Caki2 (cell line): Measurements from ENCODE around the gene ERCC8. TPM values are rescaled to one million over a fixed set of nuclear protein-coding genes. Genes with fewer than 3 reads are reported as not detected.
"Not testable (repeated sequence)": the region's sequence is repeated elsewhere in the genome, so short reads cannot be mapped to it uniquely, and the experiment has no call there.

Source experiments
- DNase-seq: peaks from one replicate; pipeline ENCODE4 v3.0.0-alpha.2; 2015; ENCODE audit warnings: low read depth
- in situ Hi-C: cut with HindIII; loops from 2 replicates; pipeline ENCODE4 v1.10.0; 2016; ENCODE audit warnings: low sequenced_read_pairs, low pct_unique_long_range_greater_than_20kb, mixed read lengths
- total RNA-seq: library from RNA; depleted of rRNA; stranded (reverse); fragments of >200 nt; shearing (Covaris generic); gene quantifications from 2 replicates; pipeline ENCODE4 v1.2.3, GENCODE V29; 2014; ENCODE audit warnings: low replicate concordance; rRNA removed

Gene ERCC8, protein sequence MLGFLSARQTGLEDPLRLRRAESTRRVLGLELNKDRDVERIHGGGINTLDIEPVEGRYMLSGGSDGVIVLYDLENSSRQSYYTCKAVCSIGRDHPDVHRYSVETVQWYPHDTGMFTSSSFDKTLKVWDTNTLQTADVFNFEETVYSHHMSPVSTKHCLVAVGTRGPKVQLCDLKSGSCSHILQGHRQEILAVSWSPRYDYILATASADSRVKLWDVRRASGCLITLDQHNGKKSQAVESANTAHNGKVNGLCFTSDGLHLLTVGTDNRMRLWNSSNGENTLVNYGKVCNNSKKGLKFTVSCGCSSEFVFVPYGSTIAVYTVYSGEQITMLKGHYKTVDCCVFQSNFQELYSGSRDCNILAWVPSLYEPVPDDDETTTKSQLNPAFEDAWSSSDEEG
- total RNA-seq: 5.1 and 7.1 TPM in 2 replicates

DNA sequence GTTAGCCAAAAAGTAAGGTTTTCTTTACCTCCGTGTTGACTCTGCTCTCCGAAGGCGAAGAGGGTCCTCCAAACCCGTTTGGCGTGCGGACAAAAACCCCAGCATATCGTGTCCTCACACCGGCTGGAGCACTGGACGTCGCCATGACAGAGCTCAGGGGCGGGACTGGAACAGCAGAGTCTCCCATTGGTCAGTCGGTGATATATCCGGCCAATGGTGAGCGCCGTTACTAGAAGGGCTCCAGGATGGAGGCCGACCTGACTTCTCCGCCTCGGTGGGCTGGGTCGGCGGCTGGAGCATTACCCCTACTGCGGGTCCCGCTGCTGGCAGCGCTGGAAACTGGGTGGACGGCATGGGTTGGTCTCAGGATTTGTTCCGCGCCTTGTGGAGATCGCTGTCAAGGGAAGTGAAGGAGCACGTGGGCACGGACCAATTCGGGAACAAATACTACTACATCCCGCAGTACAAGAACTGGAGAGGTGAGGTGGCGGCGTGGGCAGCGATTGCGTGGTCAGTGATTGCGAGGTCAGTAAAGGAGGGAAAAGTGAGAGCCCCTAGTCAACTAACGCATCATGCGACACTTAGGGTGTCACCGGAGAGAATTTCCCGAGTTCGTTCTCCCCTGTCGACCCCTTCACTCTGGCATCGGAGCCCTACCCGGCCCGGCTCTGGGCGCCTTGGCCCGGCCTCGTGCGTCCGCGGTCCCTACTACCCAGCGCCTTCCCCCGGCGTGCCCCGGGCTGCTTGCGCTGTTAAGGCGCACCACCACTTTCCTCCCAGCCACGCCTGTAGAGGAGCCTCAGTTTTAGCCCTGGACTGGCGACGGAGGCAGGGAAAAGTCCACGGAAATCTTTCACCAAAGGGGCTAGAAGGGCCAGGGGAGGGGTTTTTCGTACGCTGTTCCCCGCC is at the start of gene ERCC8, which contains the start of gene NDUFAF2:
TSS of gene ERCC8 (minus strand) at position 167 of the 909 bp plus-strand sequence. CDS start at position 105, 62 bp downstream.
TSS of gene NDUFAF2 (plus strand) at position 302 of the 909 bp plus-strand sequence. CDS start at position 353, 51 bp downstream.
- peak; percentile 85 for DNase-seq
- in situ Hi-C loops: no loop called here

DNA sequence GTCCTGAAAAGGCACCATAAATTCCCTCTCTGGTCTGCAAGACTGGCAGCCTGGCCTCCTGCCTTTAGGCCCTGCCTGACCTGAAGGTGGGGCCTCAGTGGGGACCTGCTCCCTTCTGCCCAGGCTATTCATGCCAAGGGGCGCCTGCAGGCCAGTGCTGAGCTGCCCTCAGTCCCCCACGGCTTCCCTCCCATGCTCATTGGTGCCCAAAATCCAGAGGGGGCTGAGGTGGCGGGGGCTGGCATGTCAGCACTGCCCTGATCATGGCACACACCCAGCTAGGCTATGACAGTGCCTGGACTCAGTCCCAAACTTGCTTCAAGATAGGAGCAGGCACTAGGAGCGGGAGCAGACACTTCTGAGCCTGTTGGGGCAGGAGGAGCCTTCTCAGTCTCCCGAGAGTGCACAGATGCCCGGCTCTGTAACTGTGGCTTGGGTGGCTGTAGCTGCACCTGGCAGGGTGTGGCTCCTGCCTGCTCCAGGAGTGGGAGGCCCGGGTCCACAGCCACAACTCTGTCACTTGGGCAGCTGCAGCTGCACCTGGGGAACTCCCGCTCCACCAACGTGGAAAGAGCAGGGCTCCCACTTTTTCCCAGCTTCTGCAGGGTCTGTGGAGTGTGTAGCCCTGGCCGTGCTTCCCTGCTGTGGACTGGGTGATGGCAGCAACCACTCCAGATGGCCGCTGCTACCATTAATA is 49.2 kb upstream of the ERCC8 start:
- in situ Hi-C loops: no loop called here
- no peak for DNase-seq

DNA sequence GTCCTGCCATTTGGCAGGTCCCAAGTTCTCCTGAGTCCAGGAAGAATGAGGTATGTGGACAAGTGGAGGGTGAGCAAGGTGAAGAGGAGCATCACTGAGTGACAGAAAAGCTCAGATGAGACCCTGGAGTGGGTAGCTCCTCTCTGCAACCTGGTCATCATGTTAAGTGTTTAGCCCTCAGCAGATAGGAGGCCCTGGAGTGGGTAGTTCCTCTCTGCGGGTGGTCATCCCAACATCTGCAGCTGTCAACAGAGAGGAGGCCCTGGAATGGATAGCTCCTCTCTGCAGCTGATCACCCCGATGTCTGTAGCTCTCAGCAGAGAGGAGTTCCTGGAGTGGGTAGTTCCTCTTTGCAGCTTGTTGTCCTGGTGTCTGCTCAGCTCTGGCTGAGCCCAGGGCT is 48.6 kb upstream of the ERCC8 start:
- peak; percentile 6 for DNase-seq
- in situ Hi-C loops: no loop called here

DNA sequence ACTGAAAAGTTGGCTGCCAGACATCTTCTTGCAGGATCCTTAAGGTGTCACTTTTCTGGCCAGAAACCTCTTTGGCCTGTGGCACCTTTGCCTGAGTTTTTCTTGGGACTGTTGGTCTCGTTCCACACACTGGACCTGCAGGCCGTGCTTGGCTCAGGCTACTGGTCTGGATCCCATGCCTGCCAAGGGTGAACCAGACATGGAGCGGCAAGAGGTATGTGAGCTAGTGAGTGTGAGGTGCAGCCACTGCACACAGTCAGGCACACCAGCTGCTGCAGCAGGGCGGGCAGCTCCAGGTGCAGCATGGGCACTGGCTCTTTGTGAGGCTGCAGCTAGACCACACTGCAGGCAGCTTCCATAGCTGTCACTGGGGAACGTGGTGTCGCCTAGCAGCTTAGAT is 48.0 kb upstream of the ERCC8 start:
- DNase-seq: no peak
- in situ Hi-C loops: no loop called here

DNA sequence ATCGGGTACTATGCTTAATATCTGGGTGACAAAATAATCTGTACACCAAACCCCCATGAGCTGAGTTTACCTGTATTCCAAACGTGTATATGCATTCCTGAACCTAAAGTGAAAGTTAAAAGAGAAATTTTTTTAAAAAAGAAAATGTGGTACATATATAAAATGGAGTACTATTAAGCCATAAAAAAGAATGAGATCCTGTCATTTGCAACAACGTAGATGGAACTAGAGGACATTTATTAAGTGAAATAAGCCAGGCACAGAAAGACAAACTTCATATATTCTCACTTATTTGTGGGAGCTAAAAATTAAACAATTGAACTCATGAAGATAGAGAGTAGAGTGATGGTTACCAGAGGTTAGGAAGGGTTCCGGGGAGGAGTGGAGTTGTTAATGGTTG is 44.9 kb upstream of the ERCC8 start:
- DNase-seq: no peak
- in situ Hi-C loops: no loop called here

DNA sequence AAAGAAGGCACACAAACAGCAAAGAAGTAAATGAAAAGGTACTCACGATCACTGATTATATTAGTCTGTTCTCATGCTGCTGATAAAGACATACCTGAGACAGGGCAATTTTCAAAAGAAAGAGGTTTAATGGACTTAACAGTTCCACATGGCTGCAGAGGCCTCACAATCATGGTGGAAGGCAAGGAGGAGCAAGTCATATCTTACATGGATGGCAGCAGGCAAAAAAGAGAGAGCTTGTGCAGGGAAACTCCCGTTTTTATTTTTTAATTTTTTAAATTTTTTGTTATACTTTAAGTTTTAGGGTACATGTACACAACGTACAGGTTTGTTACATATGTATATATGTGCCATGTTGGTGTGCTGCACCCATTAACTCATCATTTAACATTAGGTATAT is 37.3 kb upstream of the ERCC8 start:
- DNase-seq, in situ Hi-C loops: not testable (repeated sequence)

DNA sequence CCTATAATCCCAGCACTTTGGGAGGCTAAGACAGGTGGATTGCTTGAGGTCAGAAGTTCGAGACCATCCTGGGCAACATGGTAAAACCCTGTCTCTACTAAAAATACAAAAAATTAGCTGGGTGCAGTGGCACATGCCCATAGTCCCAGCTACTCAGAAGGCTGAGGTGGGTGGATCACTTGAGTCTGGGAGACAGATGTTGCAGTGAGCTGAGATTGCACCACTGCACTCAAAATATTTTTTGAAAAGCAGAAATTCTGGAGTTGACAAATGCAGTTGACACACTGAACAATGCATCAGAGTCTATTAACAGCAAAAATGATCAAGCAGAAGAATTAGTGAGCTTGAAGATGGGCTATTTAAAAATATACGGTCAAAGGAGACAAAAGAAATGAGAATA is 35.6 kb upstream of the ERCC8 start:
- in situ Hi-C loops: no loop called here
- no peak for DNase-seq

DNA sequence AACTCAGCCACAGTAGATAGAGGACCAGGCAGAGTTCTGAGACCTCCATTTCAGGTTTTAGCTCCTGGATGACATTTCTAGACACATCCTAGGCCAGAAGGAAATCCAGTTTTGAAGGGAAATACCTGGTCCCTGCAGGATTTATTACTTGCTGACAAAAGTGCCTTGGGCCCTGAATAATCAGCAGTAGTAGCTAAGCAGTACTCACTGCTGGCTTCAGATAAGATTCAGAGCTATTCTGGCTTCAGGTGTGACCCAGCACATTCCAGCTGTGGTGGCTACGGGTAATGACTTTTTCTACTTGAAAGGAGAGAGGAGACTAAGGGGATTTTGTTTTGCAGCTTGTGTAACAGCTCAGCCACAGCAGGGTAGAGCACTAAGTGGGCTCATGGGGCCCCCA is 34.1 kb upstream of the ERCC8 start:
- in situ Hi-C loops: no loop called here
- DNase-seq: no peak

DNA sequence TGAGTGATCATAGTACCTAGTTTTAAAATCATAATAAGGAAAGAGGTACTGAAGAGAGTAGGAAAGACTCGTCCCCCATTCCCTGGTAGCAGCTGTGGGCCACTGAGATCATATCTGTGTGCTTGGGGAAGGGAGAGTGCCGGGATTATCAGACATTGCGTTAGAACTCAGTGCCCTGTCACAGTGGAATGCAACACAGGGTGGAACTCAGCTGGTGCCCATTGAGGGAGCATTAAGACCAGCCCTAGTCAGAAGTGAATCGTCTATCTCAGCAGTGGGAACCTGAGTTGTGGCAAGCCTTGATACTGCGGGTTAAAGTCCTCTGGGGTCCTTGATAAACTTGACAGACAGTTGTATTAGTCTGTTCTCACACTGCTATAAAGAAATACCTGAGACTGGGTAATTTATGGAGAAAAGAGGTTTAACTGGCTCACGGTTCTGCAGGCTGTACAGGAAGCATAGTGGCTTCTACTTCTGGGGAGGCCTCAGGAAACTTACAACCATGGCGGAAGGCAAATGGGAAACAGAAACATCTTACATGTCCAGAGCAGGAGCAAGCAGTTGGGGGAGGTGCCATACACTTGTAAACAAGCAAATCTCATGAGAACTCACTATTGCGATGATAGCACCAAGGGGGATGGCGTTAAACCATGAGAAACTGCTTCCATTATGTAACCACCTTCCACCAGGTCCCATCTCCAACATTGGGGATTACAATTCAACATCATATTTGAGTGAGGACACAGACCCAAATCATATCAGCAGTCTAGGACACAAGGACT is 33.3 kb upstream of the ERCC8 start:
- in situ Hi-C loops: no loop called here
- DNase-seq: no peak

DNA sequence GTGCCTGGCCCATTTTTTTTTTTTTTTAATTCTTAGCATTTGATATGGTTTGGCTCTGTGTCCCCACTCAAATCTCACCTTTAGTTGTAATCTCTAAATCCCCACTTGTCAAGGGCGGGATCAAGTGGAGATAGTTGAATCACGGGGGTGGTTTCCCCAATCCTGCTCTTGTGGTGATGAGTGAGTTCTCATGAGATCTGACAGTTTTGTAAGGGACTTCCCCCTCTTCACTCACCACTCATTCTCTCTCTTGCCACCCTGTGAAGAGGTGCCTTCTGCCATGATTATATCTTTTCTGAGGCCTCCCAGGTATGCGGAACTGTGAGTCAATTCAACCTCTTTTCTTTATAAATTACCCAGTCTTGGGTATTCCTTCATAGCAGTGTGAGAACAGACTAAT is 27.4 kb upstream of the ERCC8 start:
- DNase-seq: no peak

DNA sequence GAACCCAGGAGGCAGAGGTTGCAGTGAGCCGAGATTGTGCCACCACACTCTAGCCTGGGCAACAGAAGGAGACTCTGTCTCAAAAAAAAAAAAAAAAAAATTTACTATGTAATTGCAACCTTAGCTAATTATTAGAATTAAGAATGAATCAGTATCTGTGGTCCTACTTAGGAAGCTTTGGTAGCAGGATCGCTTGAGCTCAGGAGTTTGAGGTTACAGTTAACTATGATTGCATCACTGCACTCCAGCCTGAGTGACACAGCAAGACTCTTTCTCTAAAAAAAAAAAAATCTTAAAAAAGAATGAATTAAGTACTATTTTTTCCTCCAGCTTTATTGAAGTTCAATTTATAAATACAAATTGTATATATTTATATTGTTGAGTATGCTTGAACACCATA is 16.8 kb upstream of the ERCC8 start:
- DNase-seq: peak; percentile 18
- in situ Hi-C loops: no loop called here

More for the DNA sequence above, 27.4 kb upstream of the ERCC8 start:
- in situ Hi-C loops: no loop called here

DNA sequence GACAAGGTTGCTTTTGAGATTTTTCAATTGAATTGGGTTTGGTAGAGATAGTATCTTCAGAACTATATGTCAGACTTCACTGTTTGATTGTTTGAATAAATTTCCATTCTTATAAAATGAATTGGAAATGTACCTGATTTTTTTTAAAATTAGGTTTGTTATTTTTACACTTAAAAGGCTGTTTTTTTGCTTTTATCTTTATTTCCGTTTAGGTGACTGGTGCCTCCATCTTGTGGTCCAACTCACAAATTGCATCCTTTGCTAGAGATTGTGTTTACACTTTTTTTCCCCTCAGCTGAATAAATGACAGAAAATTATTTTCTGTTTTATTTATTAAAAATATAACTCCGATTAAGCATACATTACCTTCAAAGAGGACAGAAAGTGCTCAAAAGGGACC is 15.7 kb upstream of the ERCC8 start:
- in situ Hi-C loops: no loop called here
- DNase-seq: no peak

DNA sequence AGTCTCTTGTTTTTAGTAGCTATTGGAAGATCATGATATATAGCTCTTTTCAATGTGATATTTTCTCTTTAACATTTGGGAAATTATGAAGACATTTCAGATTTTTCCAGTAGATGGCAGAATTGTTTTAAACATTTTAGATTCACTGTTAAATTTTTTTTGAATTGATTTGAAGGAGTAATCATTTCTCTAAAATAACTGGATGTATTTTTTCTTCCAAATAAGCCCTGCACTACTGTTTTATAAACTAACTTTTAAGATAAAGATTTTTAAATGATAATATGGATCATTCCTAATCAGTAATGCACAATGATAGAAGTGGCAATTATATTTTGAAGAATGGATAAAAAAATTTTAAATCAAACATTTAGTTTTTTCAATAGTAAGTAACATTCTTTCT is 14.3 kb upstream of the ERCC8 start:
- in situ Hi-C loops: no loop called here
- DNase-seq: no peak

DNA sequence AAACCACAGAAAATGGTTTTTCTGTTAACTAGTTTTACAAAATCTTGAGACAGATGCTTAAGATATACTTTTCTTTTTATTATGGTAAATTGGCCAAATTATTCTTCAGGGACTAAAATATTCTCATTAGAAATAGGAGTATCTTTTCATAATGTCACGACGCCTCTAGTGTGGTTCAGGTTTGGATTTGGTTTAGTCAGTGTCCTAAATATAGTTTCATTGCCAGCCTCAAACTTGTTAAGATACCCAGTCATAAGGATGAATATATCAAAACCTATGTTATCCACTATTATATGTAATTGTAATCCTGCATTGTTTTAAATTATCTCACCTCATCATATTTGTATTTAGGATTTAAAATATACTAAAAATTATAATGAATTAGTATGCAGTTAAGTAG is 13.8 kb upstream of the ERCC8 start:
- in situ Hi-C loops: no loop called here
- no peak for DNase-seq

DNA sequence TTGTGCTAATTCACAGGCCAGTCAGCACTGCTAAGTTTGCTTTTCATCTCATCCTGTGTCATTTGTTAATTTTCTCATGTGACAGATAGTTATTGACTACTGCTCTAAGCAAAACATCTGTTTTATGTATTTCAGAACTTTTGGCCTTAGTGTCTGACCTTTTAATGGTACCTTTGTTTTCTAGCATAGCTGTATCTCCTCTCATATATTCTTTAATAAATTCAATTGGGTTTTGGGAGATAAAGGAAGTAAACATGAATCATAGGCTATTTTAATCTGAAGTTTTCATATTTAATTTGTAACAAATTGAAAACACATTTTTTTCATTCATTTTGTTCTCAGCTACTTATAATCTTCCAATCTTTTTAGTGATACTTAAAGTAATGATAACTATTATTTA is 13.2 kb upstream of the ERCC8 start:
- in situ Hi-C loops: no loop called here
- DNase-seq: no peak

DNA sequence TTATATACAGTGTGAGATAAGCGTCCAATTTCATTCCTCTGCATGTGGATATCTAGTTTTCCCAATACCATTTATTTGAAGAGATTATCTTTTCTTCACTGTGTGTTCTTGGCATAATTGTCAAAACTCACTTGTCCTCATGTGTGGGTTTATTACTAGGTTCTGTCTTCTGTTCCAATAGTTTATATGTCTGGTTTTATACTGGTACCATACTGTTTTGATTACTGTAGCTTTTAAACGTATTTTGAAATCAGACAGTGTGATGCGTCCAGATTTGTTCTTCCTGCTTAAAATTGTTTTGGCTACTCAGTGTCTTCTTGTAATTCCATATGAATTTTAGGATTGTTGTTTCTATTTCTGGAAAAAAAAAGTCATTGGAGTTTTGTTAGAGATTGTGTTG is 10.4 kb upstream of the ERCC8 start:
- no peak for DNase-seq
- in situ Hi-C loops: no loop called here

DNA sequence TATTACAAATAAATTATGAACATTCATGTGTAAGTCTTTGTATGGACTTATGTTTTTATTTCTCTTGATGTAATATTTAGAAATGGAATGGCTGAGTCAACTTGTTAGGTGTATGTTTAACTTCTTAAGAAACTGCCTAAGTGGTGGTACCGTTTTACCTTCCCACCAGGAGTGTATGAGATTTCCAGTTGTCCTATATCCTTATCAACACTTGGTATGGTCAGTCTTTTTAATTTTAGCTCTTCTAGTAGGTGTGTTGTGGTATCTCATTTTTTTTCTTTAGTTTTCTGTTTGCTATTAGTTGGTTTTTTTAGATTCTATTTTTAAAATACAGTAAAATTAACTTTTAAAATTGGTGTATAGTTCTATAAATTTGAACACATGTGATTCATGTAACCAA is 3.9 kb upstream of the ERCC8 start:
- no peak for DNase-seq
- in situ Hi-C loops: no loop called here

DNA sequence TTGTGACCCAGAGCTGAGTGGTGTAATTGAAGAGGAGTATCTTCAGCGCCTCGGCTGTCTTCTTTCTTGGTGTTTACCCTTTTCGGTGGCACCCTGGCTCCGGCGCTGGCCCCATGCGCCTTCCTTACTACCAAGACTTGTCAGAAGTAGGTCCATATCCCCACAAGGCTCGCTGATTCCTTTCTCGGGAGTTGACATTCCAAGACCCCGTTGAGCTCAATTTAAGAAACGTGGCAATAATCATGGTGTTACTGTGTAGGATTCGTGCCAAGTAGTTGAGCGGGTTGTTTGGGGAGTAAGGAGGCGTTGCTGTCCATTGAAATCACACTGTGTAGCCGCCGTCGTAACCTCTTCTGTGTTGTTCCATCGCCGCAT is 930 bp upstream of the ERCC8 start:
- in situ Hi-C loops: no loop called here
- no peak for DNase-seq
